Suprapubic skin (tissue), 4 donors: ENCODE measurements around the gene FOXF1. TPM values are rescaled to one million over a fixed set of nuclear protein-coding genes. Genes with fewer than 3 reads are reported as not detected.
A peak's percentile ranks its signal among the peaks of the same experiment; 100 is the strongest.

Experiments used
- DNase-seq, 2 donors: peaks; one replicate each; pipeline ENCODE4 v3.0.0-alpha.2; 2019; ENCODE audit warnings: low spot score in 2 of 2
- H3K27ac ChIP-seq: fragments of 200-600 bp; sonication (generic); one replicate; pipeline ENCODE4 v1.5.1; 2019
- H3K27me3 ChIP-seq: fragments of 200-600 bp; sonication (generic); one replicate; pipeline ENCODE4 v1.5.1; 2019
- H3K36me3 ChIP-seq: fragments of 200-600 bp; sonication (generic); one replicate; pipeline ENCODE4 v1.5.1; 2019
- H3K4me1 ChIP-seq: fragments of 200-600 bp; sonication (generic); one replicate; pipeline ENCODE4 v1.5.1; 2019
- H3K4me3 ChIP-seq: fragments of 200-600 bp; sonication (generic); one replicate; pipeline ENCODE4 v1.5.1; 2019; ENCODE audit warnings: mild to moderate bottlenecking
- H3K9me3 ChIP-seq: fragments of 200-600 bp; sonication (generic); one replicate; pipeline ENCODE4 v1.5.1; 2019
- CTCF ChIP-seq, 2 donors: fragments of 200-600 bp in 1 of 2; fragments of 450-650 bp in 1 of 2; sonication (generic) in 1 of 2; IDR thresholded peaks; one replicate each; pipeline ENCODE4 v1.5.1; 2016 to 2019; ENCODE audit warnings: antibody characterized with exemption in 2 of 2, mild to moderate bottlenecking in 1 of 2, moderate library complexity in 1 of 2
- EP300 ChIP-seq: sonication (generic); formaldehyde crosslinking; IDR thresholded peaks from one replicate; pipeline ENCODE4 v1.6.1; 2017; ENCODE audit warnings: antibody characterized with exemption
- POLR2A ChIP-seq, 2 donors: fragments of 450-650 bp; IDR thresholded peaks; one replicate each; pipeline ENCODE4 v1.6.1; 2017; ENCODE audit warnings: antibody characterized with exemption in 2 of 2, mild to moderate bottlenecking in 2 of 2, moderate library complexity in 2 of 2
- POLR2AphosphoS5 ChIP-seq, 3 donors: sonication (generic); formaldehyde crosslinking; IDR thresholded peaks; one replicate each; pipeline ENCODE4 v1.6.1; 2017; ENCODE audit warnings: antibody characterized with exemption in 3 of 3
- WGBS: methylation state at CpG from one replicate; pipeline ENCODE4 v1.1.5; 2018; 5-methylcytosine and 5-hydroxymethylcytosine counted together
- total RNA-seq, 4 donors: library from RNA; depleted of rRNA; stranded (reverse); fragments of >200 nt; gene quantifications; one replicate each; pipeline ENCODE4 v1.1.0, GENCODE V29; 2016

FOXF1 gene
- total RNA-seq, 4 donors from 2014 or later, result 0.11 to 0.59 (median 0.21) TPM; not detected in 1

GRCh38 chr16:86529160-86529559 is 18.8 kb downstream of the FOXF1 start:
- 91% methylated on average over 8 of the region's 8 CpGs for WGBS
- Histone ChIP-seq H3K9me3 (no peaks in the 10 kb centered on the region), H3K27ac (no peak overlapping the region), H3K27me3 (peaks cover 1% of the 10 kb centered on the region), H3K36me3 (peaks cover 7% of the 10 kb centered on the region), H3K4me1 (no peaks in the 10 kb centered on the region), H3K4me3 (no peak overlapping the region)
- TF ChIP-seq EP300 (no peak), POLR2A (IDR thresholded peaks at IDR 0.05) (no peak), CTCF (IDR thresholded peaks at IDR 0.05) (no peak), POLR2AphosphoS5 (IDR thresholded peaks at IDR 0.05) (no peak)
- no peak for DNase-seq

DNA sequence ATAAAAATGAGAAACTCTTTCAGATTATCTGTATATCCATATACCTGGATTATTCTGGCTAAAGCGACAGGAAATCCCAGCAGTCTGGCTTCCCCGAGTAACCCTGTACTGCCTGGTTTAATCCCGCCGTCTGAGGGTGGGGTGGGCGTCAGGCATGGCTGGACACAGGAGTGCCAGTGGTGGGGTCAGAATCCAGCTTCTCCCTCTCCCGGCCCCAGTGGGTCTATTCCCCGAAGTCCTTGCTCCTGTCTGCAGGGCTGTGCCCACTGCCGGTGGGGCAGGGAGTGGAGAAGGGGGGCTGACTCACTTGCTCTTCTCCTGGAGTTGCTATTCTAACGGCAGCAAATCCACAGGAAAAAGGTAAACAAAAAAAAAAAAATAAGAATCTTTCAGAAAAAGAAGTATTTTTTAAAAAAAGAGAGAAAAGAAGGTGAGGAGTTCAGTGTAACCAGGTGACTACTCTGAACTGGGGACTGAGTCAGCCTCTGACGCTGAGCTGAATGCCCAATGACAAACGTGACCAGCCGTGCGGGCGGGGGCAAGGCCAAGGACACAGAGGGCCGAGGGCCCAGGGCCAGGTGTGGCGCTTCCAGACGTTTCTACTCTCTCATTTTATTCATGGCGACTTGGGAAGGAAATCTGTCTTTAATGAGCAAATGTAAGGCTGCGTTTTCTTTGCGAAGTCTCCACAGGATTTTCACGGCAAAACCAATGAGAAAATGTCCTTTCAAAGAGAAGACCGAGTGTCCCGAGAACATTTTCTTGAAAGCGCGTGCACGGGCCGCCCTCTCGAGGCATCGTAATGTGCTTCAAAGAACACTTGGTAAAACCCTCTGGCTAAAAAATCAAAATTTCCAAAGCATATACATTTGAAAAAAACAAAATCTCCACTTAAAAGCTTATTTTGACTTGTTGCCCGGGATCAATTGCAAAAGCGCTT is 20.2 kb downstream of the FOXF1 start:
- H3K9me3 ChIP-seq, result no peaks in the 10 kb centered on the region
- peaks cover 14% of the 10 kb centered on the region for H3K36me3 ChIP-seq
- no peaks in the 10 kb centered on the region for H3K4me1 ChIP-seq
- TF ChIP-seq POLR2AphosphoS5 (IDR thresholded peaks at IDR 0.05) (no peak), CTCF (IDR thresholded peaks at IDR 0.05) (no peak), POLR2A (IDR thresholded peaks at IDR 0.05) (no peak), EP300 (no peak)
- WGBS, result 89% methylated on average over 31 of the region's 31 CpGs
- no peak overlapping the region for H3K27ac ChIP-seq
- no peaks in the 10 kb centered on the region for H3K27me3 ChIP-seq
- no peak overlapping the region for H3K4me3 ChIP-seq
- DNase-seq, result no peak

- no peak overlapping the region for H3K27ac ChIP-seq
- no peaks in the 10 kb centered on the region for H3K9me3 ChIP-seq
- no peak for DNase-seq
- H3K4me3 ChIP-seq, result no peak overlapping the region
- no peaks in the 10 kb centered on the region for H3K4me1 ChIP-seq
- WGBS, result 69% methylated on average over 6 of the region's 7 CpGs
- TF ChIP-seq POLR2A (IDR thresholded peaks at IDR 0.05) (no peak), EP300 (no peak), POLR2AphosphoS5 (IDR thresholded peaks at IDR 0.05) (no peak), CTCF (IDR thresholded peaks at IDR 0.05) (no peak)
- H3K36me3 ChIP-seq, result peaks cover 21% of the 10 kb centered on the region
- H3K27me3 ChIP-seq, result no peaks in the 10 kb centered on the region
These were observed 20.8 kb downstream of the FOXF1 start for GRCh38 chr16:86531191-86531545.

GRCh38 chr16:86531641-86532525 is 21.6 kb downstream of the FOXF1 start:
- Histone ChIP-seq H3K9me3 (no peaks in the 10 kb centered on the region), H3K27me3 (no peaks in the 10 kb centered on the region), H3K36me3 (peaks cover 28% of the 10 kb centered on the region), H3K4me1 (no peaks in the 10 kb centered on the region), H3K4me3 (no peak overlapping the region), H3K27ac (no peak overlapping the region)
- no peak for TF ChIP-seq POLR2A (IDR thresholded peaks at IDR 0.05)
- no peak for TF ChIP-seq EP300
- TF ChIP-seq POLR2AphosphoS5 (IDR thresholded peaks at IDR 0.05), result no peak
- no peak for TF ChIP-seq CTCF (IDR thresholded peaks at IDR 0.05)
- DNase-seq, result peak in 1 of 2 donors; percentile 50
- WGBS, result 96% methylated on average over 21 of the region's 49 CpGs

DNA sequence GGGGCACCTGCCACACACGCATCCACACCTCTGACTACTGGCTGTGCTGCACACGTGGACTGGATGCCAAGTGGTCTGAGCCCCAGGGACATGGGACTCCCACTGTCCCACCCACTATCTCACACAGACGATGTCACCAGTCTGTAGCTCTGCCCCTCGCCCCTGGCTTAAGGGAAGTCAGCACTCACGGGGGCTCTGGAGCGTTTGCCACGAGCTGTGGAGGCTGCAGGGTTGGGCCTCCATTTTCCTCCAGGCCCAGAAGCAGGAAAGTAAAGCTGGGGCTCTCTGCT is 22.1 kb downstream of the FOXF1 start:
- Histone ChIP-seq H3K36me3 (peaks cover 34% of the 10 kb centered on the region), H3K27ac (no peak overlapping the region)
- no CpG with 5 or more reads among the region's 7 CpGs for WGBS

More for the DNA sequence above, 22.1 kb downstream of the FOXF1 start:
- TF ChIP-seq POLR2A (IDR thresholded peaks at IDR 0.05) (no peak), CTCF (IDR thresholded peaks at IDR 0.05) (no peak), POLR2AphosphoS5 (IDR thresholded peaks at IDR 0.05) (no peak), EP300 (no peak)
- H3K27me3 ChIP-seq, result no peaks in the 10 kb centered on the region
- no peak overlapping the region for H3K4me3 ChIP-seq
- DNase-seq, result no peak
- H3K4me1 ChIP-seq, result no peaks in the 10 kb centered on the region
- H3K9me3 ChIP-seq, result no peaks in the 10 kb centered on the region
